Measurements from ENCODE around the gene SMAD2.
"Not testable (repeated sequence)": the region's sequence is repeated elsewhere in the genome, so short reads cannot be mapped to it uniquely, and the experiment has no call there.

Gene SMAD2

GRCh38 chr18:47828031-47828430, 102.4 kb downstream of the SMAD2 start:
- not testable (repeated sequence) for H3K9ac ChIP-seq (ENCODE audit: low read depth, low read length)

DNA sequence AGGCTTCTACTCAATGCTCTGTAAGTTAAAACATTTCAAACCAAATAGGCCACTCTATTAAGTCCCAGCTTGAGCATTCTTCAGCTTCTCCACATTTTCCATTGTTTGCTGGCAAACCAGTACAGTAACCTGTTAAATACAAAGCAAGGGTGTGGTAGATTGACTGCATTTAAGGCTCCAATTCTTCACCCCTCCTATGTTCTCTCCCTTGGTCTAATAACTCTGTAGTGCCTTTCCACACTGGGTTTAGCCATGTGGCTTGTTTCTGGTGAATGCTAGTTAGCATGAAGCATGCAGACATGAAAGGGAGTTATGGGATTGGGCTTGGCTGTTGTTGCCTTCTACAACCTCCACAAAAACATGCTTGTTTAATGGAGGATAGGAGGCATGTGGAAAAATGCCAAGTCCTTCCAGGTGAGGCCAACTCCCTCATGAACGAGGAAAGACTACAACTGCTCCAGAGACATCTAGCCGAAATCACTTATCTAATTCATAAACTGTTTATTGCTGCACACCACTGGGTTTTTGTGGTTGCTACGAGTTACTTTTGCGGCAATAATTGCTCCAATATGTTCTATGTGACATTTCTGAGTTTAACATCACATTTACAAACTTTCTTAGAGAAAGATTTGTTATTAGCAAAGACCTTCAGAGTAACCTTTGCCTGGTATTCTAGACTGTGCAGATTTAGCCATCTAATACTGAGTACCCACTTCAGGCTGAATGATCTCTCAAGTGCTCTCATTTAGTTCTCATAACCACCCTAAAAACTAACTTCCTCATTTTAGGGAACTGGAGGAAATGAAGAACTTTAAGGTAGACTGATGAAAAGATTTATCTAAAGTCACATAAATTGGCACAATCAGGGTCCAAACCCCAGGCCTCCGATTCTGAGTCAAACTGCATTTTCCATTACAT, 104.0 kb downstream of the SMAD2 start:
- peaks cover 8% of the 10 kb centered on the region; the same call in 1 of the 2 replicates for H3K36me3 ChIP-seq (ENCODE audit: insufficient read depth, low read length)
- H3K9me3 ChIP-seq (ENCODE audit: control insufficient read depth, insufficient read depth, low read length): peaks cover 10% of the 10 kb centered on the region

More at GRCh38 chr18:47828031-47828430, 102.4 kb downstream of the SMAD2 start:
- H3K36me3 ChIP-seq (ENCODE audit: insufficient read depth, low read length); H3K4me1 ChIP-seq (ENCODE audit: insufficient read depth, low read length): not testable (repeated sequence)
- peaks cover 10% of the 10 kb centered on the region for H3K9me3 ChIP-seq (ENCODE audit: control insufficient read depth, insufficient read depth, low read length)

GRCh38 chr18:47821314-47821713, 109.1 kb downstream of the SMAD2 start:
- H3K9ac ChIP-seq (ENCODE audit: low read depth, low read length): no peak overlapping the region
- peaks cover 17% of the 10 kb centered on the region; the same call in 1 of the 2 replicates for H3K4me1 ChIP-seq (ENCODE audit: insufficient read depth, low read length)
- H3K36me3 ChIP-seq (ENCODE audit: insufficient read depth, low read length): no peaks in the 10 kb centered on the region; the same call in 1 of the 2 replicates
- peaks cover 3% of the 10 kb centered on the region; the same call in 1 of the 2 replicates for H3K9me3 ChIP-seq (ENCODE audit: control insufficient read depth, insufficient read depth, low read length)

More for the DNA sequence above, 104.0 kb downstream of the SMAD2 start:
- no peak overlapping the region for H3K9ac ChIP-seq (ENCODE audit: low read depth, low read length)
- no peaks in the 10 kb centered on the region for H3K4me1 ChIP-seq (ENCODE audit: insufficient read depth, low read length)

- Histone ChIP-seq H3K4me1 (ENCODE audit: insufficient read depth, low read length) (peaks cover 20% of the 10 kb centered on the region; the same call in 1 of the 2 replicates), H3K9me3 (ENCODE audit: control insufficient read depth, insufficient read depth, low read length) (no peaks in the 10 kb centered on the region), H3K9ac (ENCODE audit: low read depth, low read length) (no peak overlapping the region; the same call in 1 of the 2 replicates), H3K36me3 (ENCODE audit: insufficient read depth, low read length) (no peaks in the 10 kb centered on the region; the same call in 1 of the 2 replicates)
These were observed 112.7 kb downstream of the SMAD2 start for GRCh38 chr18:47817795-47818077.

GRCh38 chr18:47817017-47817794, 113.3 kb downstream of the SMAD2 start:
- H3K9me3 ChIP-seq (ENCODE audit: control insufficient read depth, insufficient read depth, low read length): no peaks in the 10 kb centered on the region
- H3K36me3 ChIP-seq (ENCODE audit: insufficient read depth, low read length): no peaks in the 10 kb centered on the region; the same call in 1 of the 2 replicates
- peaks cover 20% of the 10 kb centered on the region; the same call in 1 of the 2 replicates for H3K4me1 ChIP-seq (ENCODE audit: insufficient read depth, low read length)
- no peak overlapping the region for H3K9ac ChIP-seq (ENCODE audit: low read depth, low read length)

DNA sequence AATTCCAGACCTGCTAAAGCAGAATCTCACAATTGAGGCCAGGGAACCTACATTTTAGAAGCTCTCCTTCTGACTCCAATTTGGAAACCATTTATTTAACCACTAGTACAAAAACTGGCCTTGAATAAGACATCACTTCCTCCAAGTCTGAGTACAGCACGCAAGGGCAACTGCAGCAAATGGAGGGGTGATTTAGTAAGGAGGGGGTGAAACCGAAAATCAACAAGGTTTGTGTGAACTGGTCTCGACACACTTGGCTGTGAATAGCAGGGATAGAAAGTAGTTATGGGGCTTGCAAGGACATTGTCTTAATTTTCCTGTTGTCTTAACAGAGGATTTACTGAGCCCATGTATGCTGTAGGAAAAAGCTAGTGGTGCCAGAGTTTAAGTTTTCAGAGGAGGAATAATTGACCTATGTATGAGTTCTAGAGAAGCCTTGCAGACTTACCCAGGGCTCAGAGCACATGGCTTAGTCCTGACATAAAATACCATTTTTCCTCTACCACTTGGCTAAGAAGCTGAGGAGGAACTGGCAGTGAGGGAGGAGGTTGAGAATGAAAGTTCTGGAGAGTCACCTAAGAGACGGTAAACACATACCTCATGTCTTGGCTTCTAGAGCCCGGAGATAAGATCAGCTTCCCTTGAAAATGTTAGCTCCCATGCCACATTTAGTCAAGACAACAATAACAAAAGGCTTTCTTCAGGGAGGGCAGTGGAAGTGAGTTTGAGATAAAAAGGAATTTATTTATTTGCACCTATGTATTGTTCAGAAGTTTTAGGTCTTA, 114.8 kb downstream of the SMAD2 start:
- Histone ChIP-seq H3K36me3 (ENCODE audit: insufficient read depth, low read length) (no peaks in the 10 kb centered on the region), H3K9me3 (ENCODE audit: control insufficient read depth, insufficient read depth, low read length) (no peaks in the 10 kb centered on the region), H3K4me1 (ENCODE audit: insufficient read depth, low read length) (peaks cover 20% of the 10 kb centered on the region; the same call in 1 of the 2 replicates), H3K9ac (ENCODE audit: low read depth, low read length) (no peak overlapping the region)

GRCh38 chr18:47809420-47809819, 121.0 kb downstream of the SMAD2 start:
- Histone ChIP-seq H3K9me3 (ENCODE audit: control insufficient read depth, insufficient read depth, low read length) (no peaks in the 10 kb centered on the region), H3K4me1 (ENCODE audit: insufficient read depth, low read length) (no peaks in the 10 kb centered on the region), H3K36me3 (ENCODE audit: insufficient read depth, low read length) (no peaks in the 10 kb centered on the region), H3K9ac (ENCODE audit: low read depth, low read length) (no peak overlapping the region)

GRCh38 chr18:47802802-47803201, 127.7 kb downstream of the SMAD2 start:
- no peaks in the 10 kb centered on the region for H3K36me3 ChIP-seq (ENCODE audit: insufficient read depth, low read length)
- H3K9me3 ChIP-seq (ENCODE audit: control insufficient read depth, insufficient read depth, low read length): no peaks in the 10 kb centered on the region; the same call in 1 of the 2 replicates
- no peak overlapping the region for H3K9ac ChIP-seq (ENCODE audit: low read depth, low read length)
- peaks cover 3% of the 10 kb centered on the region; the same call in 1 of the 2 replicates for H3K4me1 ChIP-seq (ENCODE audit: insufficient read depth, low read length)

DNA sequence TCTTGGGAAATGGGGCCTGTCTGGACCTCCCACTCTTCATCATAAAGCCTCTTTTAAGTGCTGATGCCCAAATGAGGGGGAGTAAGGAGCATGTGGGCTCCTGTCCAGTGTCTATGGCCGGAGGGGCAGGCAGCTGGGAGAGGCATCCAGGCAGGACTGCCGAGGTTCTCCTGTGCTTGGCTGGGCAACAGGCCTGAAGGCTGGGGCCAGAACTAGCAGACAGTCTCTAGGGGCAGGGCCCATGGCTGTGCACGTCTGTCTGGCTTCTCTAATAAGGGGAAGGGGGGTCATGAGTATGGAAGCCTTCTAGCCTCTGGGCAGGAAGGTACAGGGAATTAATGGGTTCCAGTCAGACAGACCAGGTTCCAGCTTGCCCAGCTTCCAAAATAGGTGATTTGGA, 128.6 kb downstream of the SMAD2 start:
- Histone ChIP-seq H3K9ac (ENCODE audit: low read depth, low read length) (no peak overlapping the region), H3K36me3 (ENCODE audit: insufficient read depth, low read length) (no peaks in the 10 kb centered on the region), H3K4me1 (ENCODE audit: insufficient read depth, low read length) (peaks cover 3% of the 10 kb centered on the region; the same call in 1 of the 2 replicates), H3K9me3 (ENCODE audit: control insufficient read depth, insufficient read depth, low read length) (no peaks in the 10 kb centered on the region; the same call in 1 of the 2 replicates)

- H3K36me3 ChIP-seq (ENCODE audit: insufficient read depth, low read length): no peaks in the 10 kb centered on the region
These were observed 129.7 kb downstream of the SMAD2 start for GRCh38 chr18:47800756-47801155.

DNA sequence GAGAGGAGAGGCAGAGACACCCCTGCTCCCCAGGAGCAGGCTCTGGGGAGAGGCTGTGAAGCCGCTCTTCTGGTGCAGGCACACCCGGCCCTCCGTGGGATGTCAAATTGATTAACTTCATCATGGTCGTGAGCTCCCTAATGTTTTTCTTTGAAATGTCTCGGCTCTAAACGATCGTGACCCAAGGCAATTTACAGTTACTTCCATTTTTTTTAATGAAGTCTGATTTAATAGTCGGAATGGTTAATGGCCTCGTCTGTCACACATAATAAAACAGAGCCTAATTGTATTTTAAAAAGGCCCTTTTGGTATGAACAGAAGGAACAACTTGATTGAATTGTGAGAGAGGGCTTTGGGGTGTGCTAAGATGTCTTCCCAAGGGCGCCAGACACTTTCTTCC, 130.2 kb downstream of the SMAD2 start:
- no peaks in the 10 kb centered on the region; the same call in 1 of the 2 replicates for H3K9me3 ChIP-seq (ENCODE audit: control insufficient read depth, insufficient read depth, low read length)
- H3K9ac ChIP-seq (ENCODE audit: low read depth, low read length): no peak overlapping the region
- no peaks in the 10 kb centered on the region for H3K36me3 ChIP-seq (ENCODE audit: insufficient read depth, low read length)
- peaks cover 8% of the 10 kb centered on the region; the same call in 1 of the 2 replicates for H3K4me1 ChIP-seq (ENCODE audit: insufficient read depth, low read length)

More at GRCh38 chr18:47800756-47801155, 129.7 kb downstream of the SMAD2 start:
- H3K9me3 ChIP-seq (ENCODE audit: control insufficient read depth, insufficient read depth, low read length): no peaks in the 10 kb centered on the region; the same call in 1 of the 2 replicates
- H3K4me1 ChIP-seq (ENCODE audit: insufficient read depth, low read length): peaks cover 3% of the 10 kb centered on the region; the same call in 1 of the 2 replicates
- H3K9ac ChIP-seq (ENCODE audit: low read depth, low read length): no peak overlapping the region

DNA sequence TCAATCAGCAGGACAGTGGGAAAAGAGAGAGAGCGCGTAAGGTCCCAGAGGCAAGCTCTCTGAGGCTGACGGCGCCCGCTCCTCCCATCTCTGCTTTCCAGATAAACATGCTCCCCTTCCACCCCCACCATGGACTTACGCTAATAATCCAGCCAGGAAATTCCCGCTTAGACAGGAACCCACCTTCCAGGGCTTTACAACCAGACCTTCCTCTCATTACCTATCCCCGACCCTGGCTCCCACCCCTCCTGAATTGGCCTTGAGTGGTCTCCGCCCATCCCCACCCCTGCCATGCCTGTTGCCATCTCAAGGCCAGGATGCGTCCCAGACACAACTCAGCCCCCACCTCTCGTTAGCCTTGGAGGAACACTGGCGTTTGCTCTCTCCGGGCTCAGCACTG, 131.1 kb downstream of the SMAD2 start:
- Histone ChIP-seq H3K9ac (ENCODE audit: low read depth, low read length) (no peak overlapping the region), H3K9me3 (ENCODE audit: control insufficient read depth, insufficient read depth, low read length) (no peaks in the 10 kb centered on the region; the same call in 1 of the 2 replicates), H3K36me3 (ENCODE audit: insufficient read depth, low read length) (no peaks in the 10 kb centered on the region), H3K4me1 (ENCODE audit: insufficient read depth, low read length) (peaks cover 11% of the 10 kb centered on the region; the same call in 1 of the 2 replicates)

- no peaks in the 10 kb centered on the region; the same call in 1 of the 2 replicates for H3K9me3 ChIP-seq (ENCODE audit: control insufficient read depth, insufficient read depth, low read length)
- H3K9ac ChIP-seq (ENCODE audit: low read depth, low read length): no peak overlapping the region
- no peaks in the 10 kb centered on the region for H3K36me3 ChIP-seq (ENCODE audit: insufficient read depth, low read length)
- H3K4me1 ChIP-seq (ENCODE audit: insufficient read depth, low read length): peaks cover 11% of the 10 kb centered on the region; the same call in 1 of the 2 replicates
These were observed 132.1 kb downstream of the SMAD2 start for GRCh38 chr18:47798366-47798765.

Data from ES-I3 (cell line).